GM19397 (cell line): ENCODE data around the gene STRN.

ENCODE experiments used
- ATAC-seq: cut with Tn5 transposase; IDR thresholded peaks from one replicate; pipeline ENCODE4 v1.9.1; 2021; ENCODE audit warnings: mild to moderate bottlenecking, moderate library complexity; ENCODE audit not compliant: unreplicated experiment

The STRN gene

GRCh38 chr2:36800381-36800780 is 166.0 kb downstream of the STRN start:
- no peak for ATAC-seq

- ATAC-seq: no peak
Observed at GRCh38 chr2:36798724-36799123, 167.6 kb downstream of the STRN start.

- ATAC-seq: no peak
Observed at GRCh38 chr2:36797324-36798070, 168.8 kb downstream of the STRN start.
